ENCODE measurements around the gene KIAA1217. TPM values are rescaled to one million over a fixed set of nuclear protein-coding genes. Genes with fewer than 3 reads are reported as not detected.
A peak's percentile ranks its signal among the peaks of the same experiment; 100 is the strongest.

Gene KIAA1217
- polyA plus RNA-seq, 1 of the 3 experiments (the other 2 are of a cell fraction) = 7.2 TPM

DNA sequence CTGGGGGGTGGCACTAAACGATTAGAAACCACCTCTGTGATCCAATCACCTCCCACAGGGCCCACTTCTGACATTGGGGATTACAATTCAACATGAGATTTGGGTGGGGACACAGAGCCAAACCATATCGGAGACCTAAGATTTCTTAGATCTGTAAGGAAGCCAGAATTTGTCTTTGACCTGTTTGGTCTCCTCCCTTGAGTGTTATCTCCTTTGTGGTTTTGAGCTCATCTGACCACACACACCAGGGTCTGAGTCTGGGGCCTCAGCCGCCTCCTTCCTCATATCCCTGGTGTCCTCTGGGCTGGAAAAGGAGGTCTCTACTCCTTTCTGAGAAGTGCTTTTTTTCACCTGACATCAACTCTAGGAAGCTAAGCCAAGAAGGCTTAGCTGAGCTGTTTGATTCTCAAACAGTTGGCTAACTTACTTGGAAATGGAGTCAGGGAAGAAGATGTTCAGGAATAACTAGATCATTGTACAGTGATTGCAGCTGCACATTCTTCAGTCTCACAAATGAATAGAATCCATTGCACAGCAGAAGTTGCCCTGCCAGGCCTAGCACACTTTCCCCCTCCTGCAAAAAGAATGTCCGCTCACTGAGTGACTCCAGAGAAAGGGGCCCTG lies 347.3 kb downstream of the KIAA1217 start (continued):
- TF ChIP-seq, protein P1, sequence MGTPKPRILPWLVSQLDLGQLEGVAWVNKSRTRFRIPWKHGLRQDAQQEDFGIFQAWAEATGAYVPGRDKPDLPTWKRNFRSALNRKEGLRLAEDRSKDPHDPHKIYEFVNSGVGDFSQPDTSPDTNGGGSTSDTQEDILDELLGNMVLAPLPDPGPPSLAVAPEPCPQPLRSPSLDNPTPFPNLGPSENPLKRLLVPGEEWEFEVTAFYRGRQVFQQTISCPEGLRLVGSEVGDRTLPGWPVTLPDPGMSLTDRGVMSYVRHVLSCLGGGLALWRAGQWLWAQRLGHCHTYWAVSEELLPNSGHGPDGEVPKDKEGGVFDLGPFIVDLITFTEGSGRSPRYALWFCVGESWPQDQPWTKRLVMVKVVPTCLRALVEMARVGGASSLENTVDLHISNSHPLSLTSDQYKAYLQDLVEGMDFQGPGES (IDR thresholded peaks at IDR 0.05; ENCODE audit: low read depth, low read length) = no peak

DNA sequence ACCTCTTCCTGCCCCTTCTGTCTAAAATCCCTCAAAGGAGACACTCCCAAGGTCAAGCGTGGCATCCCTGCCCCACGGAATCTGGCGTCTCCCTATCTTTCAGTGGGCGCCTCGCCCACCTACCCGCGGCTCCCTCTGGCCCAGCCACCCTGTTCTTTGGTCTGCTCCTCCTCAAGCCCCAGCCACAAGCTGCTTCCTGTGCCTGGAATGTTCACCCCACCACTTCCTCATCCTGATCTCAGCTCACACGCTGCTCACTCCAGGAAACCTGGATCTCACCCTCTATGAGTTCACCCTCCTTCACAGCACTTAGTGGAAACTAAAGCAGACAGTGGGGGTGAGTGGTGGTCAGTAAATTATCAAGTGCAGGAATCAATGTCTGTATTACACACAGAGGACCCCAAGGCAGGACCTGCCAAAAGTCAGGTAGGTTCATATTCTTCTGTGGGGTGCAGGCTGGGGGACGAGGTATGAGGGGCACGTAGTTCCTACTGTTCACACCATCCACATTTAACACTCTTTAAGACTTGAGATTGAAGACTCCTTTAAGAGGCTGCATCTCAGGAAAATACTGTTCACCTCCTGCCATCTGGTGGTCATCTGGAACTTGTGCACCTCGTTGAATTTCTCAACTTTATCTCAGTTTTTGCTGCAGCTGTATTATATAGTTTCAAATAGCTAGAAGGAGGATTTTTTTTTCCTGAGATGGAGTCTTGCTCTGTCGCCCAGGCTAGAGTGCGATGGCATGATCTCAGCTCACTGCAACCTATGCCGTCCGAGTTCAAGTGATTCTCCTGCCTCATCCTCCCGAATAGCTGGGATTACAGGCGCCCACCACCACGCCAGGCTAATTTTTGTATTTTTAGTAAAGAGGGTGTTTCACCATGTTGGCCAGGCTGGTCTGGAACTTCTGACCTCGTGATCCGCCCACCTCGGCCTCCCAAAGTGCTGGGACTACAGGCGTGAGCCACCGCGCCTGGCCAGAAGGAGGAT lies 348.1 kb downstream of the KIAA1217 start:
- no peaks in the 10 kb centered on the region for H3K27me3 ChIP-seq (ENCODE audit: insufficient read depth)
- H4K20me1 ChIP-seq (ENCODE audit: insufficient read depth) = no peaks in the 10 kb centered on the region
- 52% methylated on average over 24 of the region's 24 CpGs for WGBS (ENCODE audit: low lambda C conversion rate)
- no peak overlapping the region for H3K4me3 ChIP-seq (ENCODE audit: low read depth in 2 of 2, low read length in 1 of 2)
- DNase-seq = peak; percentile 47
- TF ChIP-seq SMC3 (IDR thresholded peaks at IDR 0.05; ENCODE audit: low read depth, low read length) (peak; percentile 55), RAD21 (IDR thresholded peaks at IDR 0.05; ENCODE audit: low read length) (peak; percentile 69), RCOR1 (IDR thresholded peaks at IDR 0.05; ENCODE audit: low read length) (no peak)
- TF ChIP-seq, protein P2, sequence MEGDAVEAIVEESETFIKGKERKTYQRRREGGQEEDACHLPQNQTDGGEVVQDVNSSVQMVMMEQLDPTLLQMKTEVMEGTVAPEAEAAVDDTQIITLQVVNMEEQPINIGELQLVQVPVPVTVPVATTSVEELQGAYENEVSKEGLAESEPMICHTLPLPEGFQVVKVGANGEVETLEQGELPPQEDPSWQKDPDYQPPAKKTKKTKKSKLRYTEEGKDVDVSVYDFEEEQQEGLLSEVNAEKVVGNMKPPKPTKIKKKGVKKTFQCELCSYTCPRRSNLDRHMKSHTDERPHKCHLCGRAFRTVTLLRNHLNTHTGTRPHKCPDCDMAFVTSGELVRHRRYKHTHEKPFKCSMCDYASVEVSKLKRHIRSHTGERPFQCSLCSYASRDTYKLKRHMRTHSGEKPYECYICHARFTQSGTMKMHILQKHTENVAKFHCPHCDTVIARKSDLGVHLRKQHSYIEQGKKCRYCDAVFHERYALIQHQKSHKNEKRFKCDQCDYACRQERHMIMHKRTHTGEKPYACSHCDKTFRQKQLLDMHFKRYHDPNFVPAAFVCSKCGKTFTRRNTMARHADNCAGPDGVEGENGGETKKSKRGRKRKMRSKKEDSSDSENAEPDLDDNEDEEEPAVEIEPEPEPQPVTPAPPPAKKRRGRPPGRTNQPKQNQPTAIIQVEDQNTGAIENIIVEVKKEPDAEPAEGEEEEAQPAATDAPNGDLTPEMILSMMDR (IDR thresholded peaks at IDR 0.05) = peak; percentile 80
- H2AFZ ChIP-seq (ENCODE audit: low read depth) = no peak overlapping the region; the same call in 1 of the 2 replicates
- no peaks in the 10 kb centered on the region for H3K36me3 ChIP-seq (replicated peaks in 1 of 2; ENCODE audit: control insufficient read depth in 1 of 2, insufficient read depth in 2 of 2, low read length in 1 of 2)
- no peak overlapping the region for H3K4me2 ChIP-seq
- H3F3A ChIP-seq (replicated peaks; ENCODE audit: insufficient read depth) = no peaks in the 10 kb centered on the region
- no peak overlapping the region for H3K27ac ChIP-seq (ENCODE audit: low read depth in 2 of 2, low read length in 1 of 2)
- no peaks in the 10 kb centered on the region for H3K9me3 ChIP-seq
- 0 out of 4 replicates have a peak, but pooled peaks cover 0 to 4% of the 10 kb centered on the region in 2 experiments for H3K4me1 ChIP-seq (ENCODE audit: control insufficient read depth in 1 of 2, insufficient read depth in 2 of 2, low read depth in 1 of 2, low read length in 1 of 2)
- POLR2A ChIA-PET = no interaction called here
- no peak overlapping the region for H3K9ac ChIP-seq
- no peaks in the 10 kb centered on the region for H3K79me2 ChIP-seq (ENCODE audit: insufficient read depth)
- no peaks in the 10 kb centered on the region for H3K9me2 ChIP-seq
- CTCF ChIA-PET = interaction anchor here (0.6 to 2.5 kb wide), 26 partner anchors 9 to 1028 kb away, joined by 3 to 10 read pairs (median 4); no protein-coding TSS in a partner anchor

DNA sequence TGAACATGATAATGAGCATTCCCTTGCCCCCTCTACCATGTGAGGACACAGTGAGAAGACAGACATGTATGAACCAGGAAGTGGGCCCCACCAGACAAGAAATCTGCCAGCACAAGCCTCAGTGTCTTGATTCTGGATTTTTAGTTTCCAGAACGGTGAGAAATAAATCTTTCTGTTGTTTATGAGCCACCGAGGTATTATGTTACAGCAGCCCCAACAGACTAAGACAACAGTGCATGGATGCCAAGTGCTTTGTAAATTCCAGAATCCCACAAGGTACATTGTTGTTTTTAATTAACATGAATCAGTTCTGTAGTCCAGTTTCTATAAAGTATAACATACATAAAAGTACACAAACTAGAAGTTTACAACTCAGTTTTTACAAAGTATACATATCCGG lies 352.5 kb downstream of the KIAA1217 start:
- H3K9me3 ChIP-seq = no peaks in the 10 kb centered on the region
- no peak overlapping the region for H3K9ac ChIP-seq
- DNase-seq = no peak
- ChIA-PET CTCF (no interaction called here), POLR2A (no interaction called here)
- 0 out of 4 replicates have a peak, but pooled peaks cover 0 to 4% of the 10 kb centered on the region in 2 experiments for H3K4me1 ChIP-seq (ENCODE audit: control insufficient read depth in 1 of 2, insufficient read depth in 2 of 2, low read depth in 1 of 2, low read length in 1 of 2)
- no peaks in the 10 kb centered on the region for H3F3A ChIP-seq (replicated peaks; ENCODE audit: insufficient read depth)
- TF ChIP-seq FOXJ3 (CRISPR knock-in tag; IDR thresholded peaks at IDR 0.05) (no peak), RFX5 (IDR thresholded peaks at IDR 0.05; ENCODE audit: low read length) (no peak), CHD2 (IDR thresholded peaks at IDR 0.05; ENCODE audit: low read length, partially characterized antibody) (no peak), ELF1 (IDR thresholded peaks at IDR 0.05) (no peak), TAF1 (IDR thresholded peaks at IDR 0.05; ENCODE audit: borderline replicate concordance, low read depth, low read length) (no peak)
- H3K27me3 ChIP-seq (ENCODE audit: insufficient read depth) = no peaks in the 10 kb centered on the region; the same call in 1 of the 2 replicates
- no peak overlapping the region for H3K4me3 ChIP-seq (ENCODE audit: low read depth in 2 of 2, low read length in 1 of 2)
- no peak overlapping the region for H3K27ac ChIP-seq (ENCODE audit: low read depth in 2 of 2, low read length in 1 of 2)
- no peaks in the 10 kb centered on the region for H3K36me3 ChIP-seq (replicated peaks in 1 of 2; ENCODE audit: control insufficient read depth in 1 of 2, insufficient read depth in 2 of 2, low read length in 1 of 2)
- H4K20me1 ChIP-seq (ENCODE audit: insufficient read depth) = no peaks in the 10 kb centered on the region
- no peak overlapping the region for H3K4me2 ChIP-seq
- no peak overlapping the region for H2AFZ ChIP-seq (ENCODE audit: low read depth)
- H3K79me2 ChIP-seq (ENCODE audit: insufficient read depth) = no peaks in the 10 kb centered on the region
- no peaks in the 10 kb centered on the region for H3K9me2 ChIP-seq
- WGBS (ENCODE audit: low lambda C conversion rate) = 47% methylated on average over 3 of the region's 3 CpGs
